Measurements from ENCODE around the gene NEK6.
"Not testable (repeated sequence)": the region's sequence is repeated elsewhere in the genome, so short reads cannot be mapped to it uniquely, and the experiment has no call there.

Gene NEK6

DNA sequence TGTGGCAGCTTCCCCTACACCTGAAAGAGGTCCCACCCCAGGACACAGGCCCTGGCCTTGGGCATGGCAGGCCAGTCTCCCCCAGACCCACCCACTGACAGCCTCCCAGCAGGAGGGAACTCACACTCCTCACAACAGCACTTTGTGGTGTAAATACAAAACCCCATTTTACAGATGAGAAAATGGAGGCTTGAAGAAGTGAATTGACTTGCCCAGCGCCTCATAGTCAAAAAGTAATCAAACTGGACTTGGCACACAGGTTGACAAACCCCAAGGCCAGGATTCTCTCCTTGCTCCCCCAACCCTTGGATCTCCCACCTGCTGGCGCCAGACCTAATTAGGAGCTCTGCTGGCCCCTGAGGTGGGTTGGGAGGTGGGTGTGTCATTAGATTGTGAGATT, 29.2 kb upstream of the NEK6 start:
- no peak for DNase-seq (ENCODE audit: low read depth)

DNA sequence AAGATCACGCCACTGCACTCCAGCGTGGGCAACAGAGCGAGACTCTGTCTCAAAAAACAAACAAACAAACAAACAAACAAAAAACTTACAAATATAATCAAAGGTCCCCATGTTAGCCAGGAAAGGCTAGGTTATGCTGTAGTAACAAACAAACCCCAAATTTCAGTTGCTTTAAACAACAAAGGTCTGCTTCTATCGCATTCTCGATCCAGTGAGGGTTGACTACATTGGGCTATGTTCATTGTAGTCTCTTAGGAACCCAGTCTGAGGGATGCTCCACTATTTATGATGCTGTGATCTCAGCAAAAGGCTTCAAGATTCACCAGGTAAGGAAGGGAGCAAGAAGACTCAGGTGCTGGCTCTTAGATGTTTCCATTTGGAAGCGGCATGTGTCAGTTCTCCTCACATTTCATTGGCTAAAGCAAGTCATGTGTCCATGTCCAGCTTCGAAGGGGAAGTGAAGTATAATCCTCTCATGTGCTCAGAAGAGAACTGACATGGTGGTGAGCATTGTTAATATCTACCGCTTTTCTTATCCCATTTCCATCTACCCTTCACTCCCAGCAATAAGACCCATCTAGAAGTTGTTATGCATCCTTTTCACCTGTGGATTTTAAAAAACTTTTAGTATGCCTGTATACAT, 26.5 kb upstream of the NEK6 start:
- DNase-seq (ENCODE audit: low read depth), result no peak

DNA sequence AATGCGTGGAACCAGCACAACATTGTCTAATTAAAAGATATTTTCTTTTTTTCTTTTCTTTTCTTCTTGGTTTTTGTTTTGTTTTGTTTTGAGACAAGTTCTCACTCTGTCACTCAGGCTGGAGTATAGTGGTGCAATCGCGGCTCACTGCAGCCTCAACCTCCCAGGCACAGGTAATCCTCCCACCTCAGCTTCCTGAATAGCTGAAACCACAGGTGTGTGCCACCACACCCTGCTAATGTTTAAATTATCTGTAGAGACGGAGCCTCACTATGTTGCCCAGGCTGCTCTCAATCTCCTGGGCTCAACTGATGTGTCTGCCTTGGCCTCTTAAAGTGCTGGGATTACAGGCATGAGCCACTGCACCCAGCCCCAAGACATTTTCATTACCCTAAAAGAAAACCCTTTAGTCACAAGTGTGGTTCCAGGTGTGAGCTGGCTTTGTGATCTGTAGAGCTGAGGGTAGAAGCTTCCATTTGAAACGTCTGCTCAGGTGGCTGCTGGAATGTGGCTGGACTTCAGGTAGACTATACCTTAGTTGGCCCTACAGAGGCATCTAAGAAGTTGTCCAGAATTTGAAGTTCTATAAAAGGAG, 19.1 kb upstream of the NEK6 start:
- DNase-seq (ENCODE audit: low read depth), result no peak

DNA sequence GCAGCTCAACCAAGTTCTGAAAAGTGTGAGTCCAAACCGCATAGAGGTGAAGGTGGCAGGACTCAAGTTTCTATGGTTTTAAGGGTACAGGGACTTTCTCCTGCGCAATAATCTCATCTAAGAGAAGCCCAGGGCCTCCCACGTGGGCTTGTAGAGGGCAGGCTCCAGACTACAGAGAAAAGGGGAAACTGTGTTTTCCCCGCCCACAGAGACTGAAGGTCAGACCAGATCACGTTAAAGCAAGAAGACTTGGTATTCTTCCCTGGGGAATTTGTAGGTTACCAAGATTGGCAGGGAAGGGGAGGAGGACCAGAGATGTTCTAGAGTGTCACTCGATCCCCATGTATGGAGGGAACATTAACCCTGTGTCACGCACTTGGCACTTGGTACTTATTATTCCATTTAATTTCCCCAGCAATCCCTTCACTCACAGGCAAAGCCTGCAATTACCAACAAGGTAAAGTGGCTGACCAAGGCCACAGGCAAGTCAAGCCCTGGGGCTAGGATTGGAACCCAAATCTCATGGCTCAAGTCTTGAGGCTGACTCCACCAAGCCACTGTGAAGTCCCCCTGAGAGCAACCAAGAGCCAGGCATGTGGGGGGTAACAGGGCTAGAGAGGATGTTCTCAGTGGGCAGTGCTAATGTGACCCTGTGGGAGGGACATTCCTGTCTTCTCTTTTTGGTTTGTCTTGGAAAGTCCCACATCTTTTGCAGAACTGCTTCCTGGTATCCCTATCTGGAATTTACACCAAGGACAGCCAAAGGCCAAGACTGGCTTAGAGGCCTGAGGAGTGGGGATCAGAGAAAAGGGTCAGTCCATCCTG, 18.3 kb upstream of the NEK6 start:
- no peak for DNase-seq (ENCODE audit: low read depth)

DNA sequence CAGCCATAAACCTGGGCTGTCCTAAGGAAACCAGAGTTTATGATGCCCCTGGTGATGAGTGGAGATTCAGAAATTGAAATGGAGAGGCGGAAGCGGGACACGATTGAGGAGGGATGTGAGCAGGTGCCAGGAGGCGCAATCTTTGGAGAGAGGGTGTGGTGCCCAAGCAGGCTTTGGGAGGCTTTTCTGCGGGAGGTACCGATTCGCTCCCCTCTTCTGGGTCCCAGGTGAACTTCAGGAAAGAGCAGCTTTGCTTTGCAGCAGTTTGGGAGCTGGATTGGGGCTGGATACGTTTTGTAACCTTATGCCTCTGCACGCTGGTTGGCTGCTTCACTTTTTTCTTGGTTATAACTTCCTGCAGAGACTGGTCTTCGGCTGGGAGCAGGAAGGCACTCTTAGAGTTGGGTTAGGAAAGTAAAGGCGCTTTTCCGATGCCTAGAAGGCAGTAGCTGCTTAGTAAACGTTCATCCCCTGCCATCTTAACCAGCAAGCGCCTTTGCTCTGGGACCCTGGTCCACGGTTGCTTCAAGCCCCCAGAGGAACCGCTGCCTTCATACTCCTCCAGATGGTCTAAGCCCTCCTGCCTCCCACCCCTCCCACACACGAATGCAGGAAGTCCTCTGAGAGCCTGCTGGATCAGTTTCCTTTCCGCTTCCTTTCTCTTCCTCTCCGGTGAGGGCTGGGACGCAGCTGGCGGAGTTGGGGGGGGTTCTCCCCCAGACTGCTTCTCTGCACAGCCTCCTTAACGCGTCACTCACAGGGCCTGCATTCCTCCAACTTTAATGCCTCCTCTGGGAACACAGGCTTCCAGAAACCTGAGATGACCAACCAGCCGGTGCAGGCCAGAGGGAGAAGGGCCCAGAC, 15.2 kb upstream of the NEK6 start:
- DNase-seq (ENCODE audit: low read depth), result peak; percentile 27

DNA sequence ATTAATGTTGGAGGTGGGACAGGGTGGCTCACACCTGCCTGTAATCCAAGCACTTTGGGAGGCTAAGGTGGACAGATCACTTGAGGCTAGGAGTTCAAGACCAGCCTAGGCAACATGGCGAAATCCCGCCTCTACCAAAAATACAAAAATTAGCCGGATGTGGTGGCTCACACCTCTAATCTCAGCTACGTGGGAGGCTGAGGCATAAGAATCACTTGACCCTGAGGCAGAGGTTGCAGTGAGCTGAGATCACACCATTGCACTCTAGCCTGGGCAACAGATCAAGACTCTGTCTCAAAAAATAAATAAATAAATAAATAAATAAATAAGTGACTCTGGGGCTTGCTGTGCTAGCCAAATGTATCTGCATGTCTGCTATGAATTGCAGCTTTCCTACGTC, 10.4 kb upstream of the NEK6 start:
- DNase-seq (ENCODE audit: low read depth), result not testable (repeated sequence)

DNA sequence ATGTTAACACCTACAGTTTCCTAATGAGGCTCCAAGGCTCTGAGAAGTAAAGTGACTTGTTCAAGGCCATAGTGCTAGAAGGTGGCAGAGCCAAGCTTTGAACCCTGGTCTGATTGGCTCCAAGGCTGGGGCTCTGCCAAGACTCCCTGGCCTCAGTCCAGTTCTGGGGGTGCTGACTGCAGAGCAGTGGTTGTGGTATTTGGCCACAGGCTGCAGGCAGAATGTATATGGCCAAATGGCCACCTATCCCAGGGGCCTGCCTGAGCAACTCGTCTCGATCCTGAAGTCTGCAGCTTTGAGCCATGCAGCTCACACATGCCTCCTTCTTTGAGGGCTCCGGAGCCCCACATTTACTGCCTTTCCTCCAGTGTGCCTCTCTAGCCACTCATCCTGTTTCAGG, 9.7 kb upstream of the NEK6 start:
- DNase-seq (ENCODE audit: low read depth), result peak; percentile 27

DNA sequence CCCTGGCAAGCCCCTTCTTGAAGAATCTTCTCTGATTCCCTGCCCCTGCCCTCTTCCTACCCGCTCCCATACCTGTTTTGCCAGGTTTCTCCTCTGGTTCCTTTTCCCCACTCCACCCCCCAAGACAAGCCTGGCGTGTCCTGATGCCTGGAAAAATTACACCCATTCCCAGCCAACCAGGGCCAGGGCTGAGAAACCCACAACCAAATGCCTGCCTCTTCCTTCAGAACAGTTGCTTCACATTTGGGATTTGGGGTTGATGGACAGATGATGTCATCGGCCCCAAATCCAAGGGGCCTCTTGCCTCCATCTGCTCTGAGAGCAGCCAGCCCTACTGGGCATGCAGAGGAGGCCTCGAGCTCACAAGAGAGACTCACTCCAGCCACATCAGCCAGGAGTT, 8.8 kb upstream of the NEK6 start:
- peak; percentile 38 for DNase-seq (ENCODE audit: low read depth)

DNA sequence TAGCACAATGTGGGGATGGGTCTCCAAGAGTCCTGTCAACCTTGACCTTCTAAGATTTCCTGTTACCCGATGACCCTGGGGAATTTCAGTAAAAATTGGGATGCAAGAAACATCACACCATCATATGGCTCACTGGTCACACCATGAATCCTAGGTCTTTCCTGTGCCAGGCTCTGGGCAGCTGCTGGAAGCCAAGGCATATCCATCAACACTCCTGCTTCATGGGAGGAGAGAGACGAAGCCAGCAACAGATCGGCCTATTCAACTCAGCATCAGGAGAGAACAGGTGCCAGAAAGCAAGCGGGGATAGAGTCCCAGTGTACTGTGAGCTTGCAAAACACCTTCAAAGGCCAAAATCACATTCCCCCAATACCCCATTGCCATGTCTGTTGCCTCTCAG, 6.5 kb upstream of the NEK6 start:
- DNase-seq (ENCODE audit: low read depth), result no peak

DNA sequence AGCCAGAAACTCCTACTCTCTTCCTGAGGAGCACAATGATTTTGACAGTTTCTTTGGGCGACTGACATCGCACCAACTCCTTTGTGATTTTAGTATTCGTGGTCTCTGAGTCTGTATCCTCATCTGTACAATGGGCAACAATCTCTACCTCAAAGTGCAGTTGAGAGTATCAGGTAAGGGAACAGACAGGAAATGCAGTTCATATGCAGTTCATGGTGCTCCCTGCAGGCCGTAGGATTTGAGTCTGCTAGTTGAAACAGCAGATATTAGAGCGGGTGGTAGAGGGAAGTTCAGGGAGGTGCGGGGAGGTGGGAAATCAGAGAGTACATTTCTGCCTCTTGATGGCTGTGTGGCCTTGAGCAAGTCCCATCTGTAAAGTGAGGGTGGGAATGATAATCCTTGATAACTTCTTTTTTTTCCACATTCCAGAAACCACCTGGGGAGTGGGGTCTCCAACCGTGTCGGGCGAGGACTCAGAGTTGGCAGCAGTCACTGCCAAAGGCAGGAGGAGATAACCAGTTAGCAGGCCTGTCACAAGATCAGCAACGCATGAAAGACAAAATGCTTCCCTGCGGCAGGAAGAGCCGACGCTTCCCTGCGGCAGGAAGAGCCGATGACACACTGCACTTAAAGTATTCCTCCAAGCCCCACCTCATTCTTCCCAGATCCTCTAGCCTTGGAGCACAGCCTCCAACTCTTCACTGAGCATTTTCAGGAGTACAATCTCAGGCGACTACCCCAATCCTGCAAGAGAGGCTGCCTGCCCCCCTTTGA, 6.0 kb upstream of the NEK6 start:
- DNase-seq (ENCODE audit: low read depth), result peak; percentile 67

DNA sequence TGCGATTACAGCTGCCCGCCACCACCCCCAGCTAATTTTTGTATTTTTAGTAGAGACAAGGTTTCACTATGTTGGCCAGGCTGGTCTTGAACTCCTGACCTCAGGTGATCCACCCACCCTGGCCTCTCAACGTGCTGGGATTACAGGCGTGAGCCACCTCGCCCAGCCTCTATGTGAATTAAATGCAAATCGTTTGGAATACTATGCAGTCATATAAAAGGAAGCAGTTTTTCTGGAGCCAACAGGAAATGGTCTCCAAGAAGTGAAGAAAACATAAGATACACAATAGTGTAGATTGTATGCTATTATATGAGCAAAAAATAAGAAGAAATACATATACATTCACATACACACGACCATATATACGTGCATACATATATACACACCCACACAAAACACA, 4.9 kb upstream of the NEK6 start:
- not testable (repeated sequence) for DNase-seq (ENCODE audit: low read depth)

DNA sequence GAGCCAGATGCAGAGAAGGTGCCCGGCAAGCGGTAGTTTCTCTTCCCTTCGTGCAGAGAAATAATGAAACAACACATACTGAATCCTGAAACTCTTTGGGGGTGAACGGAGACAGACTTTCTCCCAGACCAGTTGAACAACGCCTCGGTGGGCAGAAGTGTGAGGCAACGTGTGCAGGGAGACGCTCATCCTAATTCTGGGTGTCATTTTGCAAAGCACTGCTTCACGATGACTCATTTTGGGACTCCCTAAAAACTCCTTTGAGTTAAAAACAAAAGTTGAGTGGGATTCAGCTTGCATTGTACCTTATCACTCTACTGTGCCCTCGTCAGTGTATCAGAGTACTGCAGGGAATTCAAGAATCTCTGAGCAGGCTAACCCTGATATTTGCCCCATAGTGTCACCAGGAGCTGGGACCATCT, 3.5 kb upstream of the NEK6 start:
- no peak for DNase-seq (ENCODE audit: low read depth)

DNA sequence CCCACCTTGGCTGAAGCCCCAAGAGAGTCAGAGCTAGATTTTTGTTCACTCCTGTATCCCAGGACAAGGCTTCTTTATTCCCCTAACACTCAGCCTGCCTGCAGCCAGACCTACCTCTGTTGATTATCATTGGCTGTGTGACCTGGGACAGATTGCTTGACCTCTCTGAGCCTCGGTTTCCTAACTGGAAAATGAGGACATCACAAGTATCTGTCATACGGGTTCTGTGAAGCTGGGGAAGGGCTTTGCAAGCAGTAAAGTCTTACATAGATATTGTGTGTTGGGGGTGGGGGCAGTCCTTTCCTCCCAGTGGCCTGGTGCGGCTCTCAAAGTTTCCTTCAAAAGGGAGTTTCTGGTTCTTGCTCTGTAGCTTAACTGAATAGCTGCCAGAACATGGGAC, 2.5 kb upstream of the NEK6 start:
- DNase-seq (ENCODE audit: low read depth), result no peak

DNA sequence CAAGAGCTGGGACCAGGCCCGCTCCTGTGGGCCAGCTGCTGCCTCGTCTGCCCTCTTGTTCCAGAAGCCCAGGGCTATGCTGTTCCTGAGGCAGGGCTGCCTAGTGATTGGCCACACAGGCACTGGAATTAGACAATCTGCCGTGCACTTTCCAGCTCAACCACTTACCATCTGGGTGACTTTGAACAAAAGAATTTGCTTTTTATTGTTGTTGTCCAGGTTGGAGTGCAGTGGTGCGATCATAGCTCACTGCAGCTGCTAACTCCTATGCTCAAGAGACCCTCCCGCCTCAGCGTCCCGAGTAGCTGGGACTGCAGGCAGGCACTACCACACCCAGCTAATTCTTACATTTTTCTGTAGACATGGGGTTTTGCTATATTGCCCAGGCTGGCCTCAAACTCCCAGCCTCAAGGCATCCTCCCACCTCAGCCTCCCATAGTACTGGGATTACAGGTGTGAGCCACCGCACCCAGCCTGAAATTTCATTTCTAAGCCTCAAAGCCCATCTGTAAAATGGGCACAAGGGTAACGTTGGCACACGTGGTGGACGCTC, 1.2 kb upstream of the NEK6 start:
- peak; percentile 84 for DNase-seq (ENCODE audit: low read depth)

DNA sequence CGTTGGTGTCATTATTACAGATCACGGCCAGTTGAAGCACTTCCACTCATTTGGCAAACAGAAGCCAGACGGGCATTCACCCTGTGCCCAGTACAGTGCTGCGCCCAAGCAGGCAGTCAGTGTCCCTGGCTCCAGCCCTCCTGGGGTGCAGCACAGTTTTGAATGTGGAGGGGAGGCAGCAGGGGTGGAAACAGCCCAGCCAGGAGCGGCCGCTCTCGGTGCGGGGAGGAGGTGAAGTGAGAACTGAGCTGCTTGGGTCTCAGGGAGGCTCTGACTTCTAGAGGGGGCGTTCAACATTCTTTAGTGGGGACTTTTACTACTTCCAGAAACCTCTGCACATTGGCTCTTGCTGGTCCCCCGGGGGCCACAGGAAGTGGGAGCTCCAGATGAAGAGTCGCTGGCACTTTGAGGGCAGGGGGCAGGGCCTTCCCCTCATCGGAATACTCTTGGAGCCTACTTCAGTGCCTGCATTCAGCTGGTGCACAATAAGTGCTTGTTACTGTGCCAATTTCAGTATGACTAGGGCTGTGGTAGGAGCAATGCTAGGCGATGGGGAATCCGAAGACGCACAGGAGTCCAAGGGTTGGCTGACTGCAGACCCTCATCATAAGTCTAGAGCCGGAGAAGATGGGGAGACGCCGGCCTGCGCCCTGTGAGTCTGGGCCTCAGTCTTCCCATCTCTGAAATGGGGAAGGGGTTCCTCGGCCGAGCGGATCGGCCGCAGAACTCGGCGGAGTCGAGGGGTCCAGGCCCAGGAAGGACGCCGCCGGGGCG, 492 bp upstream of the NEK6 start:
- no peak for DNase-seq (ENCODE audit: low read depth)

DNA sequence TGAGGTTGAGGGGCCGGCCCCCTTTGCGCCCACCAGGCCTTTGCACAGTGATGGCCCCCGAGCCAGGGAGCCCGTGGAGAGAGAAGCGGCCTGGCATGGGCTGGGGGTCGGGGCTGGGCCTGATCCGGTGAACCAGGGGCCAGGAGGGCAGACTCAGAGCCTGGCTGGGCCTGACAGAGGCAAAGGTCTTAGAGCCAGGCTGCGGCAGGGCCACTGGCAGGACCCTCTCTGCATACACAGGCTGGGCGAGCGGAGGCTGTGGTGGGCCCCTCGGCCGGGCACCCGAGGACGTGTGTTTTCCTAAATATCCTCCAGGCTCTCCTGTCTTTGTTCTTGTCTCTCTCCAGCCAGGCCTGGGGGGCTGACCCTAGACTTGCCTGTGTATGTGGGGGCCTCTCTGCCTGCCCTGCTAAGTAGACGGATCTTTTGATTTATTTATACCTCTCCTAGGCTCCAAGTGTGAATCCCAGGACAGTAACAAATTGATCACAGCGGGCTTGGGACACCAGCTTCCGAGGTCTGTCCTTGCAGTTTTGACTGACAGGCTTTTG, 933 bp downstream of the NEK6 start:
- DNase-seq (ENCODE audit: low read depth), result no peak

DNA sequence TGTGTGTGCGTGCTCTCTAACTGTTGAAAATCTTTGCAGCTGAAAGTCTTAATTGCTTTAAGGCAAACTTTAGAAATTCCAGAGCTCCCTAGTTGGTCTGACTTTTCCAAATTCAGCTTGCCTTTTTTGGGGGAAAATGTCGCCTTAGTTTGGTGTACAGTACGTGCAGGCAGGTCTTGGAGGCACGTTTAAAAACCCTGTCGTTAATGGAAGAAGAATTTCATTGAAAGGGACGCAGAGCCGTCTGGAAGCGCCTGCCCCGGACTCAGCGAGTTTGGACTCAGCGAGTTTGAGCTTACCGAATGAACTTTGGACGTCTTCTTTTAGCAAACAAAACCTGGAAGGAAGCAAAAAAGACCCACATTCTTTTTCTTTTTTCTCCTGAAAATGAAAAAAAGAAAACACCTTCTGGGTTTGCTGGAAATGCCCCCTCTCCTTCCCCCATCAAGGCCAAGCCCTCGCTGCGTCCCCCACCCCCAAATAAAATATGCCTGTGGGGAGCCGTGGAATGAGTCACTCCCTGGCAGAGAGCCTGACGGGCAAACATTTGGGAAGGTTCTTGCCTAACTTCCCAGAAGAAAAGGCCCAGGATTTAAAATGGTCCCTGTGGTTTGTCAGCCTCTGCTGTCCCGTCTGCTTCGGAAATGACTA, 1.5 kb downstream of the NEK6 start:
- DNase-seq (ENCODE audit: low read depth), result peak; percentile 72

DNA sequence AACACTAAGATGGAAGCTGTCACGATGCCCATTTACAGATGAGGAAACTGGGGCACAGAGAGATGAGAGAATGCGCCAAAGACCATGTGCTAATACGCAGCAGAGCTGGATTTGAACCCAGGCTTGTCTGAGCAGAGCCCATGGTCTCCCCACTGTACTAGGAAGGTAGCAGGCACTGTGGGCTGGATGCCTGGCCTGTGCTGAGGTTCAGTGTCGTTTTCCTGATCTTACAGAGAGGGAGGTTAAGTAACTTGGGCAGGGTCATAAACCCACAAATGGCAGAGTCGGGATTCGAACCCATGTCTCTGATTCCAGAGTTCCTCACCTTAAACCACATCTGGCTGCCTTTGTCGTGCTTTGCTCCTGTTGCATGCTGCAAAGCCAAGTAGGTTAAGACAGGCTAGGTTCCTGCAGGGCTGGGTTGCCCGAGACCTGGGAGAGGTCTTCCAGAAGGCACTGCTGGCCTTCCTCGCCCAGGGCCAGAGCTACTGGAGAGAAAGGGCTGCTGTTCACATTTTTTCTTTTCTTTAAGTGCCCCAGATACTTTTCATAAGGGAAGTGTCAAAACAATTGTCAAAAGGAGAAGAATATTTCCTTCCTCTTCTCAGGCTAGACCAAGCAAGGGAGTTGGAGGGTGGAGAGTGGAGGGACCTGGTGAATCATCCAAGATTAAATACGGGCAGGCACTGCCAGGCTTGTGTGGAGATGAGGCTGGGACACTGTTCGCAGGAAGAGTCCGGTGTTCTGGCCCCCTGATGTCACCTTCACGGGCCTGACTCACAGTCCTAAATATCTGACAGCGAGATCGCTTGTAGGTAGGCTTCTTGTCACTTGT, 3.2 kb downstream of the NEK6 start:
- DNase-seq (ENCODE audit: low read depth), result peak; percentile 84
